NCI-H460 (cell line): ENCODE measurements around the gene SLC24A3. TPM values are rescaled to one million over a fixed set of nuclear protein-coding genes. Genes with fewer than 3 reads are reported as not detected.

Experiments used
- DNase-seq: peaks from one replicate; pipeline ENCODE4 v3.0.0-alpha.2; 2016; ENCODE audit warnings: low read depth; ENCODE audit errors: extremely low read depth
- total RNA-seq: library from RNA; depleted of rRNA; stranded (reverse); fragments of >200 nt; shearing (Covaris generic); gene quantifications from 2 replicates; pipeline ENCODE4 v1.2.3, GENCODE V29; 2014

Gene SLC24A3
- total RNA-seq, 1 experiment from 2014 or later = 0.02 TPM

DNA sequence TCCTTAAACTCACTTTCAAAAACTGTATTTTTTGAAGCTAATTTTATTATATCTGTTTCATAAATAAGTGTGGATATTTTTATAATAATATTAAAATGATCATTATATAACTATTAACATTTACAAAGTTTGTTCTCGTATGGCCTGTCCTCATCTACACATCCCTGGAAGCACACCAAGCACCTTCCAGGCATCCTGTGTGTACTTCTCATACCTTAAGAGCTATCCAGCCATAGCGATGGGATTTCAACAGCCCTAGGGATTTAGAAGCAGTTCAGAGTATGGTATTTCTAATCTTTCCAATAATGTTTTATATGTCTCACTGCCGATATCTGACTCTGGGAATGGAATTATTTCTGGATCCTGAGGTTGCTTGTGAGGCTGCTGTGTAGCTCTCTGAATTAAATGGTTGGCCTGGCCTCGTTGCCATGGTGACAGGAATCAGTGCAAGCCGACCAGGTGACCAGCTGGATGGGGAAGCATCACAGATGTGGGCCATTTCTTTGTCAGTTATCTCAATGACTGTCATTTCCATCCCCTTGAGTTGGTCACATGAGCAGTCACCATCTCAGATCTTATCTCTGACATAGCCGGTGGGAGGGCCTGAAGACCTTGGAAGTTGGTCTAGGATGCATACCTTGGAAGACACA lies 280.4 kb downstream of the SLC24A3 start:
- no peak for DNase-seq

DNA sequence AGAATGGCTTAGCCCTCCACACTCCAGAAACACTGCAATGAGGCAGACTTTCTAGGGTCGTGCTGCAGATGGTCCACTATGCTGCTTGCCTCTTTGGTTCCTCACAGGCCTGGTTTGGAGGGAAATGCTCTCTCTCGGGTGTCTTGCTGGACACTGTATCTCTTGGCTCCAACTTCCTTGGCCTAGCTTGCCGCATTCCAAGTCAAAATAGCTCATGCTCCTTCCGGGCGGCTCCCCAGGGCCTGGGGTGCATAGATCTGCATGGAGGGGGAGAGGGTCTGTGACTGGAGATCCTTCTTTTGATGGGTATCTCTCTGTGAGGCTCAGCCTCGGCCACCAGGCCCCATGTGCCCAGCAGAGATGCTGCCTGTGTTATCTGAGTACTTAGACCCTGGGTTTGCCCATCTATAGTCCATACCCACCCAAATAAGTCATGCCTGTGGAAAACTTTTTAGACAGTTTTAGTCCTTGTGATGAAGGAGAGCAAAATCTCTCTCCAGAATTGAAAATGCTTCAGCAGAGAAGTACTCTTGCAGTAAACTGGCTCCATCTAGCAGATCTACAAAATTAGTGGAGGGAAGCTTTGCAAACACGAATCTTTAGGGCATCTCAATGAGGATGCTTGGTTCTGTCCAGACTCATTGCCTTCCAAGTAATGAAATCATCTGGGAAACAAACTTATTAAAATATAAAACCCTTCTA lies 281.5 kb downstream of the SLC24A3 start:
- no peak for DNase-seq

DNA sequence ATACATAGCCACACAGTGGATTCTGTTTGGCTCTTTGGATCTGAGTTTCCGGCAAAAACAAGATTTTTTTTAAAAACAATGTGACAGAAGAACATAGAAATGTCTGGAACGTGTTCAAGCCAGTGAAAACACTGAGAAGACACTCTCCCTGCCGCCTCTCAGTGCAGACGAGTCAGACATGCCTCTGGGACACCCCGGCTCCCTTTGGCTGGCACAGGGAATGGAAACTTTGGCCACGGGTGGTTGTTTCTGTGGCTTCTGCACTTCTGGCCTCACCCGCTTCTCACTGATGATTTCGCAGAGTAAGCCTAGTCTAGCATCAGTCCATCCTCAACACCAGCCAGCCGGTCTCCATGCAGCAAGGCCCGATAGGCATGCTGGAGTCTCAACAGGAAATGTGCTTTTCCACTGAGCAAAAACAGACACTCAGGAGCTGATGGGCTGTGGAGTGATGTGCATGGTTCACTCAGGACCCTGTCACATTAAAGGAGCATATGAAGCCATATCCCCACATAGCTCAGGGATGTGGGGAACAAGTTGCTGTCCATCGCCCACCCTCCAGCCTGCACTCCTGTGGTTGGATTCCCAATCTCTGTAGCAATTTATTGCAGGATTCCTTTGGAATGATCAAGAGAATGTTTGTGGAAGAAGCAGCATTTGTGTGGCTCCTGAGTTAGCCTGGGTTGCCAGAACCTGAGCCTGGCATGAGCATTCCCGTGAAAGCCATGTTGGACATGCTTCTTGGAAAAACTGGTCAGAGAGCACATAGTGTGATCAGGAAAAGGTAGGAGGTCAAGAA lies 283.7 kb downstream of the SLC24A3 start:
- DNase-seq = no peak

DNA sequence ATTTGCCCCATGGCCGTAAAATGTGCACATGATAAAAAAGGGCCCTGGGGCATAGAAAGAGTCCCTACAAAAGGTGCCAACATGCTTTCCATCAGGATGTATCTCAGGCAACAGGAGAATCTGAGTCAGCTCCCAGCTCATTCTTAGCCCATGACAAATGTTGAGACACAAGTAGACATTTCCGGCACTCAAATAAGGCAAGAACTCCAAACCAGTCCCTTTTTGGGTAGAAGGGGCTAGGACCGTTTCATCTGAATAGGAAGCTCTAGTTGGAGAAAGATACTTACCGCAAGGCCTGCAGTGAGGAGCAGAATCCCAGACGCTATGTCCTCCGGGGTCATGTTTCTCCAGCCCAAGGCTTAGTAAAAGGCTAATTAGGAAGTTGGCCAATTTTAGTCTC lies 284.6 kb downstream of the SLC24A3 start:
- no peak for DNase-seq

DNA sequence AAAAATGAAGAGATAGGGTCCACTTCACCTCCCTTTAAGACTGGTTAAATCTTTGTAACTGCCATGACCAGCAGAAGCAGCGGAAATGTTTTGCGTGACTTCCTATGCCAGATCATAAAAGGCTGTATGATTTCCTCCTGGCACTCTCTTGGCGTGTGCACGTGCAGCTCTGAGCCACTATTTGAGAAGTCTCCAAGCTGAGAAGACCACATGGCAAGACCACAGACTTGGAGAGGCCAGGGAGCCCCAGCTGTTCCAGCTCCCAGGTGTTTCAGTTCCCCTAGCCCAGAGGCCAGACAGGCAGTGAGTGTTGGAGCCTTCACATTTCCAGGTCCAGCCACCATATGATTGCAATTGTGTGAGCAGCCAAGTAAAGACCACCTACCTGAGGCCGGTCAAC lies 286.3 kb downstream of the SLC24A3 start:
- DNase-seq = no peak

DNA sequence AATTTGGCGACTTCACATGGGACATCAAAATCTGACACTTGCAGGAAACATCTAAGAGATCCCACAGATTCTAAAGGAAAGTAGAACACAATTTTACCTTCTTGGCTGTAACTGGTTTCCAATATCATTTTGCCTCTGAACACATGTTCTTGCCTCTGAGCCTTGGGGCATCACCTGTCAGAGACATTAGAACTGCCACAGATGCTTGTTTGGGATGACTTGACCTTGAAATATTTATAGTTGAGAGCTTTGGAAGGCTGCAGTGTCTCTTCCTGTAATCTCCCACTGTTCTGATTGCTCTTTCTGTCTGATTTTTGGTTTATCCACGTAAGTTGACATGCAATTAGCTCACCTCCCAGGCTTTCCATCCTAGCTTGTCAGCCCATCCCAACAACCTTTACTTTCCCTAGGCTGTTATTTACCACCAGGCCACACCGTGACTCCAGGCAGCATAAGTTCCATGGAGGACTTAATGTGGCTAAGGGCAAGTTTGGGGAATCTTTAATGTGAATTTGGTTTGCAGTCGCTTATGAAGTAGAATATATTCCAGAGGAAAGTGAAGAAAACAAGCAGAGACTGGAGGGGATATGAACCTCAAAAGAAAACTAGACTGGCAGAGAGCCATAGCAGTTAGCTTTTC lies 289.2 kb downstream of the SLC24A3 start:
- DNase-seq = no peak

DNA sequence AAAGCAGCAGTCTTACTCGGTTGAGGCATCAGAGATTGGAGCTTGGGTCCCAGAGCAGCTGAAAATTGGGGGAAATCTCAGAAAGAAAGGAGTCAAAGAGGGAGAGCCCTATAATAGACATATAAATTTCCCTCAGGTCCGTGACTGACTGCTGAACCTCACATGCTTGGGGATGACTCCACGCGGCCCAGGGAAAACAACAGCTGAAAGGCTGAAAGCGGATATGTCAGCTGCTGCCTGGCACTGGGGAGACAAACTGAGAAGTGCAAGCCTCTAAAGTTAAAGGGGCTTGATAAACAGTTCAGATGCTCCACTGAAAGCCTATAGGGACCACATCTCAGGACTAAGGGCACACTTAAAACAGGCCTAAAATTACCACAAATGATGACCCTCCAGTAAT lies 289.7 kb downstream of the SLC24A3 start:
- no peak for DNase-seq

DNA sequence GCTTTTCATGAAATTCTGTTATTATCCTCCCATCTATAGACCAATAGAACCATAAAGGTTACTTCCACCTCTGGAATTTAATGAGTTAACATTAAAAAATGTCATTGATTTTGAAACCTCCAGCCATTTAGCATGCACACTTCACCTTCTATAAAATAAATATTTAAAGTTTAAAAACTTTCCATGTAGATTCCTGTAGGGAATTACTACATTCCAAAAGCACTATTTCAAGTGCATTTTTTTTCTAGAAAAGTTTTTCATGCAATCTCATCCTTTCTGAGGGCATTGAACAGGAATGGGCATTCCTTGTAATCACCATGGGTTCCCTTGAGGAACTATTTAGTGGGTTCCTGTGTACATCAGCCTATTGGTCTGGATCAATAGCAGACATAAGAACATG lies 291.8 kb downstream of the SLC24A3 start:
- DNase-seq = no peak

DNA sequence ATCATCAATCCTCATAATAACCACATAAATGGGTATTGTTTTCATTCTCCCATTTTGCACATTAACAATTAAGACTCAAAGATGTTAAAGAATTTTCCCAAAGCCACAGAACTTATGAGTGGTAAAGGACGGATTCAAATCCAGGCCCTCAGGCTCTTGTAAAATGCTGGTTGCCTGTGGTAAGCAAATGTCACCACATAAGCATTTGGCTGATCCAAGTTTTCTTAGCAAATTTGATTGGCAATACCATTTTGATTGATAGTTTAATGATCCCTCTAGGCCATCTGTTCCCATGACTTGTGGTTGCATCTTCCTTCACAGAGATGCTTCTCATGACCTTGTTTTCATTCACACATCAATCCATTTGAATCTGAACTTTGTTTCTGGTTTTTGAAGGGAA lies 293.6 kb downstream of the SLC24A3 start:
- no peak for DNase-seq

DNA sequence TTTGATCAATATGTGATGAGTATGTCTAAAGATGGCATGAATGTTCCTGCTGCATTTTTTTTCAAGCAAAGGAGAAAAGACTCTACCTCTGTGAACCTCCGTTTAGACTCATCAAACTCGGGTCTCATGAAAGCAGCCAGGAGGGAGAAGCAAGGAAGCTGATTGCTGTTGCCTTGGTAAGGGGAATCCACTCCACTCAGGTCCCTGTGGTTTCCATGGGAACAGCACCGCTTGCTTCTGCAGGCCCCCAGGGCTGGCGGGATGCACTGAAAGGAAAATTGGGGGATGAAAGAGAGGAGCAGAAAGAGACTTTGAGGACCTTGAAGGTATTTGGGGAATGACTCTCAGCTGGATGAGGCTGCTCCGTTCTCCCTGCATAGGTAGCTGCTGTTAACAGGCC lies 296.0 kb downstream of the SLC24A3 start:
- DNase-seq = no peak

DNA sequence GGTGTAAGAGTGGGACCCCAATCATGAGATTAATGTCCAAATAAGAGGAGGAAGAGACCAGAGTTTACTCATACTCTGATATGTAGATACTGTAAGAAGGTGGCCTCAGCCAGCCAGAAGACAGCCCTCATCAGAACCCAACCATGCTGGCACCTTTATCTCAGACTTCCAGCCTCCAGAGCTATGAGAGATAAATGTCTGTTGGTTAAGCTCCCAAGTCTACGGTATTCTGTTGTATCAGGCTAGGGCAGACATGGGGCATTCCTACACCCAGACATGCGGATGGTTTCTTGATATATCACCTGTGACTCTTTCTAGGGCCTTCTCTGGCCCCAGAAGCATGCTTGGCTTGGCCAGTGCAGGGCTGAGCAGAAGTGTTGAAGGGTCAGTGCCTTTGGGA lies 298.2 kb downstream of the SLC24A3 start:
- no peak for DNase-seq

DNA sequence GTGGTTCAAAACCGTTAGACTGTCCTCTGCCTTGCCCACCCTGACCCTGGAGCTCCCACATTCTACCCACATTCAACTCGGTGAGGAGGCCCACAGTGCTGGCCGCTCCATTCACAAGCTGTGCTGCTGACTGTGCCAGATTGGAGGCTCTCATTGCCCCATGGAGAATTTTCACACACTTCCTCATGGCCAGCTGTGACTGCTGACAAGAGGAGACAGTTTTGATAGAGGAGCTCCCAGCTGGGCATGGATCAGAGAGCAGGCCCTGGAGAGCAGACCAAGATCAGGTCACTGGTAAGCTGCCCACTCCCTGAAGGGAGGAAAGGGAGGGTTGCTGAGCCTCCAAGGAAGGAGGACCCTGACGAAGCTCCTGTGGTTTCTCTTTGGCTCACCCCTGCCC lies 299.5 kb downstream of the SLC24A3 start:
- DNase-seq = no peak

DNA sequence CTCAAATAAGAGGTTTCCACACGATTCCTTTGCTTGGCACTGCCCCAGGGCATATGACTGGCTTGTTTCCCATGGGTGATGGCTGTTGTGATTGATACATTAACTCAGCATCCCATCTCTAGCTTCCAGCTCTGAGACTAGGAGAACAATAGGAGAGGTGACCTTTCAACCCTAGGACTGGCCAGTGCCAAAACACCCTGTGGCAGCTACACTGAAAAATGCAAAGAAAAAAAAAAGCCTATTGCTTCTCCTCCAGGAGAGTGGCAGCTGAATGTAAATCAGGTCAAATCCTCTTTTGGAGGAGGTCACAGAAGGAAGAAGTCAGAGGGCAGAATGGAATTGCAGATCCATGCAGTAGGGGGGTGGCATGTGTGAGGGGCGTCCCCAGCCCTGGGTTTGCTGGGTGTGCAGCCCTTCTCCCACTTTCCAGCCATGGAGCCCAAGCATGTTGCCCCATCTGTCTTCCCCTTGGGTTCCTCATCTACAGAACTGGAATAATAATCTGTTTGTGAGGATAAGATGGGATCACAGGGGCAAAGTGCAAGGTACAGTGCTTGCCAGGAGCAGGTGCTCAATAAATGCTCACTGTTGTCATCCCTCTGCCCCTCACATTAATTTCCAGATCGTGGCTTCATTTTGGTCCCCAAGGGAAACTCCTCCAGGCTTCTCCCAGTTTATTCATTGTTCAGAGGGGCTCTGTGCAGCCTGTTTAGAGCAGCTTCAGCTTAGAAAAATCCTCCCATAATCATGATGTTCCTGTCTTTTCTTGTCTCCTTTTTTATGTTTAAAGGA lies 300.6 kb downstream of the SLC24A3 start:
- no peak for DNase-seq

DNA sequence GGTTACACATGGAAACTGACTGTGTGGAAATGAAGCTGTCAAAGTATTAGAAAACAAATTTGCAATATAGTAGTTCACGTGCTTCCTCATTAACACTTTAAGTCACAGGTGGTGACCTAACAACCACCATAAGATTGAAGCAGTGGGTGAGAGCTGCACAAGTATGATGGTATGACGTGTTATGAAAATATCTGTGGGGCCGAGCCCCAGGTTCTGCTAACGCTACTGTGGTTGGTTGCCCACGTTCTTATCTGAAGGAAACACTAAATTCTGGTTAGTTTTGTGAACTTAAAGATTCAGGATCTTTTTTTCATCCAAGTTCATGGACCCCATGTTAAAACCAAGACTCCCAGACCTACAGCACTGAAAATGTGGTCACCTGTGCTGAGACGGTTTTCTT lies 302.6 kb downstream of the SLC24A3 start:
- DNase-seq = no peak

DNA sequence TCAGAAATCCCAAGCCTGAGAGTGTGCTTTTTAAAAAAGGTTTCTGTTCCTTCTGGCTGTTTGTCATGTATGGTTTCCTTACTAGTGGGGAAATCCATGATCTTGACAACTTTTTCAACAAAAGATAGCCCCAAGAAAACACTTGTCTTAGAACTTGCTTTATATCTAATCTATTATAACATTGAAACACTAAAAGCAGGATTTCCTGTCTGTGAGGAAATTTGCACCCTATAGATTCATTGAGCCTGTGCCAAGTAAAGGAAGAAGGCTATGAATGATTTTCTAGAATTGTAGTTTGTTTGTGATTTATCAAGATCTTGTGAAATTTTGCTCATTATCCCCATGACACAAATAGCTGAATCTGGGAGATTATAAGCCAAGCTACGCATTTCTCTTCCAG lies 307.0 kb downstream of the SLC24A3 start:
- no peak for DNase-seq

DNA sequence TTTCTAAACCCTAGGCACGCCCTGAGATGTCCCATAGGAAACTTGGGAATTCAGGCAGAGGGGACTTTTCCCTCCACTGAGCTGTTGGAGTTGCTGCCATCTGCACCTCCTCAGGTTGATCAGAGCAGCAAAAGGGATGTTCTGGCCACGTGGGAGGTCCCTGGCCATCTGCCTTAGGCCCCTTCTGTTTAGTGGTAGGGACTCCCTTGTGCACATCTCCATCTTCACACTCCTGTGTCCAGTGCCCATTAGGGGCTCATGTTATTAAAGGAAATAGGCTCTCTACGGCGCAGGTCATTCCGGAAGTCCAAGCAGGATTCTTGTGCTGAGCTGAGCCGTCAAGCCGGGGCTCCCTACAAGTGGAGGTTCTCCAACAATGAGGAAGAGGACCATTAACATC lies 307.8 kb downstream of the SLC24A3 start:
- no peak for DNase-seq

DNA sequence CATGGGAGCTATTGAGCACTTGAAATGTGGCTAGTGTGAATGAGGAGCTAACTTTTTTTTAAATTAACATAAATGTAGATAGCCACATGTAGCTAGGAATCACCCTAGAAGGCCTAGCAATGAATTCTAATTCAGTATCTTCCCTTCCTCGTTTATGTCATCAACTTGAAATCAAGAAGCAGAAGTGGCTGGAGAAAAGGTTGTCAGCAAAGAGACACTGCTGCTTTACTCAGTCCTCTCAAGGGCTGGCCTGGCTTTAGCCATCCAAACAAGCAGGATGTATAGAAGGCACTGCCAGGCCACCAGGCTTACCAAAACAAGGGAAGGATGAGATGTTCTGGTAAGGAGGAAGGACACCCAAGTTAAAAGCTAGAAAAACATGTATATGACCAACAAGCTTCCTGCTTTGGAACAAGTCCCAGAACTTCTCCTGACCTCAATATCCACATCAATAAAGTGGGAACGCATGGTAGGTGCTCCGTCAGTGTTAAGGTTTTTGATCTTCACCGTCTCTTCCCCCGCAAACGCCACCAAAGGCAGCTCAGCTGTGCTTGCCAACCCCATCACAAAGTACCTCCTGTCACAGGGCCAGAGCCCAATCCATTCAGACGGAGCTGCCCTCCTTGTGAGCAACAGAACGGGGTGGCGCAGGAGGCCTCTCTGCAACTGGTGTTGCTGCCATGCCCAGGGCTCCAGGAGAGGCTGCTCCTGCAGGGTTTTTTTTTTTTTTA lies 309.8 kb downstream of the SLC24A3 start:
- no peak for DNase-seq

DNA sequence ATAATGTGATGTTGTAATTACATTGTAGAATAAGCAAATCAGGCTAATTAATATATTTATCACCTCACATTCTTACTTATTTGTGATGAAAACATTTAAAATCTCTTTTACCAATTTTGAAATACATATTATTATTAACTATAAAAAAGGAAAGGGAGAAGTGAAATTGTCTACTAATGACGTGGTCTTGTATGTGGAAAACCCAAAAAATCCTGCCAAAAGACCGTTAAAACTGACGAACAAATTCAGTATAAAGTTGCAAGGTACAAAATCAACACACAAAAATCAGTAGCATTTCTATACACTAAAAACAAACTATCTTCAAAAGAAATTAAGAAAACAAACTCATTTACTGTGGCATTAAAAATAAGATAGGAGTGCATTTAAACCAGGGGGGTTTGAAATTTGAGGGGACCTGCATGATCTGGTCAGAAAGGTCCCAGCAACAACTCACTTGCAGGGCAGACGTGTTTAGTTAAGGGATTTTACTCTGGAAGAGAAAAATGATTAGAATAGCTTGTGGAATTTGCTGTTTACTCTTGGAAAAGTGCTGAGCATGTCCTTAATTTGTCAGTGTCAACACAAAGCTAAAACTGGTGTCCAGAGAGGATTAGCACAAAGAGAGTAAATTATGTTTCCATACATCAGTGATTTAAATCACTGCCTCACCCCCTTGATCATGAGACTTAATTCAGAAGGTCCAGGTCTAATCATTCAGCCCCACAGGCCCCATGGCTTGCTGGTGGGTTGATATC lies 310.6 kb downstream of the SLC24A3 start:
- DNase-seq = no peak

DNA sequence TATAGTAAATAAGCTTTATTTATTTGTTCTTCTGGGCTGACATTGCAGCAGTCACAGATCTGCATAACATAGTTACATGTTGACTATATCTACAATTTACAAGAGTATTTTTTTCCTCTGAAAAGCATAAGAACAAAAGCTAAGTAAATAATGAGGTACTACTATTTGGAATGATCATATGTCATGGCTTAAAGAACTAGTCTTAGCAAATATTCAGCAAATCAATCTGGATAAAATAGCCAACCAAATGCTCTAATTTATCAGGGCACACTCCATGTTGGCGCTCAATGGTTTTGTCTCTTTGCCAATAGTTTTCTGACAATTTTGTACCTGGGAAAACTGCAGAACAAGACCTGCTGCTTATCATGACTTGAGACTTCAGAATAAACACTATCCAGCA lies 312.2 kb downstream of the SLC24A3 start:
- DNase-seq = no peak
